GM12878 (cell line): ENCODE measurements around the gene MAP3K4.

ENCODE experiments used
- CREM ChIP-seq: IDR thresholded peaks from 2 replicates; pipeline ENCODE4 v1.6.1; 2014; ENCODE audit warnings: antibody characterized with exemption, low read depth
- EZH2 ChIP-seq: IDR thresholded peaks from 2 replicates; pipeline ENCODE4 v1.6.1; 2012; ENCODE audit warnings: low read depth, mild to moderate bottlenecking, control low read depth, inconsistent platforms, low read length, borderline replicate concordance; ENCODE audit not compliant: control insufficient read depth
- PAX8 ChIP-seq: fragments of 450-650 bp; IDR thresholded peaks from 2 replicates; pipeline ENCODE4 v1.6.1; 2017; ENCODE audit warnings: mild to moderate bottlenecking, moderate library complexity
- POLR2AphosphoS5 ChIP-seq: IDR thresholded peaks from 2 replicates; pipeline ENCODE4 v1.6.1; 2011; ENCODE audit warnings: mild to moderate bottlenecking, low read length, inconsistent platforms
- TF ChIP-seq, protein P1 (sequence below), 3 experiments: IDR thresholded peaks in 2 of 3; conservative IDR thresholded peaks in 1 of 3; 2 replicates each; pipeline ENCODE4 v1.5.1; 2011; ENCODE audit warnings: low read depth in 3 of 3, low read length in 3 of 3, mild to moderate bottlenecking in 3 of 3, control low read depth in 2 of 3, moderate library complexity in 2 of 3, inconsistent platforms in 1 of 3, mixed read lengths in 1 of 3; ENCODE audit not compliant: control insufficient read depth in 2 of 3, insufficient read depth in 1 of 3; ENCODE audit errors: extremely low read depth in 1 of 3
- TF ChIP-seq, protein P2 (sequence below): fragments of 450-650 bp; IDR thresholded peaks from 2 replicates; pipeline ENCODE4 v1.6.1; 2018; ENCODE audit warnings: borderline replicate concordance, mild to moderate bottlenecking; ENCODE audit not compliant: partially characterized antibody

DNA sequence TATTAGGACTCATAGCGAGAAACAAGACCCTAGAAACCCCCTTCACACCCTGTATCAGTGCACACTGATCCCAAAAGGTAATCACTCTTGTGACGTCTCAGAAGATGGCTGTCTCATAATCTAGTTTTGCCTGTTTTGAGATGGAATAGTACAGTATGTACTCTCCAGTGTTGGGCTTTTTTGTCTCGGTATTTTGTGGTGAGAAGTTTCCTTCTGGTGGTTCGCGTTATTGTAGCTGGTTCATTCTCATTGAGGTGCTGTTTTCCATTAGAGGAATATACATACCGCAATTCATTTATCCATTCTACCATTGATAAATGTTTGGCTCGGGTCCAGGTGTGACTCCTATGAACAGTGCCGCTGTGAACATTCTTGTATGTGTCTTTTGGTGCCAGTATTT is 27.9 kb upstream of the MAP3K4 start:
- TF ChIP-seq, protein P1, sequence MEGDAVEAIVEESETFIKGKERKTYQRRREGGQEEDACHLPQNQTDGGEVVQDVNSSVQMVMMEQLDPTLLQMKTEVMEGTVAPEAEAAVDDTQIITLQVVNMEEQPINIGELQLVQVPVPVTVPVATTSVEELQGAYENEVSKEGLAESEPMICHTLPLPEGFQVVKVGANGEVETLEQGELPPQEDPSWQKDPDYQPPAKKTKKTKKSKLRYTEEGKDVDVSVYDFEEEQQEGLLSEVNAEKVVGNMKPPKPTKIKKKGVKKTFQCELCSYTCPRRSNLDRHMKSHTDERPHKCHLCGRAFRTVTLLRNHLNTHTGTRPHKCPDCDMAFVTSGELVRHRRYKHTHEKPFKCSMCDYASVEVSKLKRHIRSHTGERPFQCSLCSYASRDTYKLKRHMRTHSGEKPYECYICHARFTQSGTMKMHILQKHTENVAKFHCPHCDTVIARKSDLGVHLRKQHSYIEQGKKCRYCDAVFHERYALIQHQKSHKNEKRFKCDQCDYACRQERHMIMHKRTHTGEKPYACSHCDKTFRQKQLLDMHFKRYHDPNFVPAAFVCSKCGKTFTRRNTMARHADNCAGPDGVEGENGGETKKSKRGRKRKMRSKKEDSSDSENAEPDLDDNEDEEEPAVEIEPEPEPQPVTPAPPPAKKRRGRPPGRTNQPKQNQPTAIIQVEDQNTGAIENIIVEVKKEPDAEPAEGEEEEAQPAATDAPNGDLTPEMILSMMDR (IDR thresholded peaks at IDR 0.05 in 2 of 3, conservative IDR thresholded peaks at IDR 0.05 in 1 of 3; ENCODE audit: control insufficient read depth in 2 of 3, extremely low read depth in 1 of 3, insufficient read depth in 1 of 3, low read depth in 3 of 3, low read length in 3 of 3): no peak
- TF ChIP-seq CREM (no peak), EZH2 (no peak), PAX8 (no peak), POLR2AphosphoS5 (no peak)
- TF ChIP-seq, protein P2, sequence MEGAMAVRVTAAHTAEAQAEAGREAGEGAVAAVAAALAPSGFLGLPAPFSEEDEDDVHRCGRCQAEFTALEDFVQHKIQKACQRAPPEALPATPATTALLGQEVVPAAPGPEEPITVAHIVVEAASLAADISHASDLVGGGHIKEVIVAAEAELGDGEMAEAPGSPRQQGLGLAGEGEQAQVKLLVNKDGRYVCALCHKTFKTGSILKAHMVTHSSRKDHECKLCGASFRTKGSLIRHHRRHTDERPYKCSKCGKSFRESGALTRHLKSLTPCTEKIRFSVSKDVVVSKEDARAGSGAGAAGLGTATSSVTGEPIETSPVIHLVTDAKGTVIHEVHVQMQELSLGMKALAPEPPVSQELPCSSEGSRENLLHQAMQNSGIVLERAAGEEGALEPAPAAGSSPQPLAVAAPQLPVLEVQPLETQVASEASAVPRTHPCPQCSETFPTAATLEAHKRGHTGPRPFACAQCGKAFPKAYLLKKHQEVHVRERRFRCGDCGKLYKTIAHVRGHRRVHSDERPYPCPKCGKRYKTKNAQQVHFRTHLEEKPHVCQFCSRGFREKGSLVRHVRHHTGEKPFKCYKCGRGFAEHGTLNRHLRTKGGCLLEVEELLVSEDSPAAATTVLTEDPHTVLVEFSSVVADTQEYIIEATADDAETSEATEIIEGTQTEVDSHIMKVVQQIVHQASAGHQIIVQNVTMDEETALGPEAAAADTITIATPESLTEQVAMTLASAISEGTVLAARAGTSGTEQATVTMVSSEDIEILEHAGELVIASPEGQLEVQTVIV: no peak
